Heart left ventricle (tissue), 13 donors: Measurements from ENCODE around the gene KIF5C.

Experiments used
- CTCF ChIP-seq, 12 donors: fragments of 200-600 bp; sonication (generic) in 4 of 12; IDR thresholded peaks; one replicate each; pipeline versions ENCODE4 v1.5.0 to v1.8.0; 2018 to 2022; ENCODE audit warnings: antibody characterized with exemption in 12 of 12, mild to moderate bottlenecking in 5 of 12
- POLR2A ChIP-seq, 2 donors: fragments of 450-650 bp; IDR thresholded peaks; one replicate each; pipeline ENCODE4 v1.6.1; 2017; ENCODE audit warnings: antibody characterized with exemption in 2 of 2, mild to moderate bottlenecking in 2 of 2, moderate library complexity in 2 of 2
- donor health status: ischemic (EF 13 %, LVEDD 7.1; RV severe dilation, severe dysfunction).
- donor health status: DM: no; HTN: yes; CAD: no.
- donor health status: DM: no; HTN: no; CAD: no.
- donor health status: ischemic (EF 25% LVEDD 6.9; RV normal size, moderate dysfunction).
- donor health status: ischemic (EF 25% LVEDD 5.7; RV mildly dilated, moderate dysfunction).
- donor health status: ischemic (EF 35%, LVEDD 5.7; RV mildly dilated, moderate dysfunction).
- donor health status: nonischemic (EF 11% LVEDD 7.7; RV severe dilation, severe dysfunction).
- donor health status: DM: yes; HTN: yes; CAD: no.
- donor health status: PGD.
- donor health status: ischemic (EF 29% LVEDD 5.4; RV normal size, mild dysfunction).
- donor health status: nonischemic (EF 23%, LVEDD 6.1; RV moderate dilation, normal function).

- no peak for TF ChIP-seq CTCF (IDR thresholded peaks at IDR 0.05)
- no peak for TF ChIP-seq POLR2A (IDR thresholded peaks at IDR 0.05)
These were observed 47.9 kb downstream of the KIF5C start for GRCh38 chr2:148922776-148923475.
